Stimulated activated CD4-positive, alpha-beta T cell treated with anti-CD3 and anti-CD28 coated beads, TNF-alpha, amount 100 ng/mL, for 4 hours (primary cell): ENCODE data around the gene ARID1B.
"Not testable (repeated sequence)": the region's sequence is repeated elsewhere in the genome, so short reads cannot be mapped to it uniquely, and the experiment has no call there.

Source experiments
- DNase-seq, 3 experiments: peaks; one replicate each; pipeline ENCODE4 v3.0.0-alpha.2; 2020; ENCODE audit warnings: low read depth in 3 of 3

The ARID1B gene

DNA sequence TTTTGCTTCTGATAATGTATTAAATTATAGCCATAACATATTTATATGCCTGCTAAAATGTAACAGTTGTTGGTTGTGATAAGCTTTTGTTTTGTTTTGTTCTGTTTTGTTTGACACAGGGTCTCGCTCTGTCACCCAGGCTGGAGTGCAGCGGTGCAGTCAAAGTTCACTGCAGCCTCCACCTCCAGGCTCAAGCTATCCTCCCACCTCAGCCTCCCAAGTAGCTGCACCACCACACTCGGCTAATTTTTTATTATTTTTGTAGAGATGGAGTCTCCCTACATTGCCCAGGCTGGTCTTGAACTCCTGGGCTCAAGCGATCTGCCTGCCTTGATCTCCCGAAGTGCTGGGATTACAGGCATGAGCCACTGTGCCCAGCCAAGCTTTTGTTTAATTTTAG, 157.8 kb downstream of the ARID1B start:
- no peak for DNase-seq

GRCh38 chr6:156938143-156938542, 161.0 kb downstream of the ARID1B start:
- no peak for DNase-seq

- no peak for DNase-seq
These were observed 163.0 kb downstream of the ARID1B start for GRCh38 chr6:156940221-156940620.

- DNase-seq, result no peak
These were observed 165.1 kb downstream of the ARID1B start for GRCh38 chr6:156942266-156942665.

GRCh38 chr6:156943166-156943565, 166.0 kb downstream of the ARID1B start:
- DNase-seq, result no peak

DNA sequence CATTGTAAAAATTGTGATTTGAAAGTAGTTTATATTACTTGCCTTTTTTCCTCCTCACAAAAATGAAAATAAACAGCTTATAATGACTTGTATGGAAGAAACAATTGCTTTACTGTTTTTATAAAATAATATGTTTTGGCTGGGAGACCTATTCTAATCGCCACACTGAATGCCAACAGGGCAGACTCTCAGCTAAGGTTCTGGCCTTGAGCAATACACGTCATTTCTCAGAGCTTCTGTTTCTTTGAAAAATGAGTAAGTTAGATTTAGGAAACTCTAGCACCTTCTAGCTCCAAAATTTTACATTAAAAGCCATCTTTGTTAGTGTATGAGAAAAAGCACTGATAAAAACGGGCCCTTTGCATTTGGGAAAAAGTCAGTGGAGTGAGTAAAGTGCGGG, 166.6 kb downstream of the ARID1B start:
- DNase-seq, result no peak

GRCh38 chr6:156944412-156944811, 167.2 kb downstream of the ARID1B start:
- no peak for DNase-seq

GRCh38 chr6:156945789-156946172, 168.6 kb downstream of the ARID1B start:
- not testable (repeated sequence) for DNase-seq

GRCh38 chr6:156946370-156946936, 169.3 kb downstream of the ARID1B start:
- DNase-seq, result no peak

DNA sequence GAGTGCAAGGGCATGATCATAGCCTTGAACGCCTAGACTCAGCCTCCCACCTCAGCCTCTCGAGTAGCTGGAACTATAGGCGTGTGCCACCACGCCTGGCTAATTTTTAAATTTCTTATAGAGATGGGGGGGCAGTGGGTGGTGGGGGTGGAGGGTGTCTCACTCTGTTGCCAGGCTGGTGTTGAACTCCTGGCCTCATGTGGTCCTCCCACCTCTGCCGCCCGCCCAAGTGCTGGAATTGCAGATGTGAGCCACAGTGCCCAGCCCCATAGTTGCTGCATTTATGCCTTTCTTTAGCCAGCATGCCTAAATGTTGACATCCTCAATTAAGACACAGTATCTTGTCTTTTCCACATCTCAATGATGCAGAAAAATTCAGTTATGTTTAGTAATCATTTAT, 171.1 kb downstream of the ARID1B start:
- DNase-seq, result no peak

GRCh38 chr6:156948807-156949206, 171.6 kb downstream of the ARID1B start:
- no peak for DNase-seq

DNA sequence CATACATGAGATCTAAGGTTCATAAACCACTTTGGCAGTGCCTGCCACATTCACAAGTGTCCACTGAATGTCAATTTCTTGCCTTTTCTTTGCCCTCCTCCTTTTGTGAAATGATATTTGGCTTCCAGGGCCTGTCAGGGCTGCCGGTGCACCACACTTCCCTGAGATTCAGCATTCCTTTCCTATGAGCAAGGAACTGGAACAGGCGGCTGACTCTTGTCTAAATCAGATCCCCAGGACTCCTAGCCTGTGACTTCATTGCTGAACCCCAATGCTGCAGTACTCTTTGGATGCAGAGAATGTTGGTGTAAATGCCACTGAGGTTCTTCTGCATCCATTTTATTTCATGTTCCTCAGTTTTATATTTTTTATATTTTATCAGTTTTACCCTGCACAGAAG, 172.2 kb downstream of the ARID1B start:
- DNase-seq, result no peak

DNA sequence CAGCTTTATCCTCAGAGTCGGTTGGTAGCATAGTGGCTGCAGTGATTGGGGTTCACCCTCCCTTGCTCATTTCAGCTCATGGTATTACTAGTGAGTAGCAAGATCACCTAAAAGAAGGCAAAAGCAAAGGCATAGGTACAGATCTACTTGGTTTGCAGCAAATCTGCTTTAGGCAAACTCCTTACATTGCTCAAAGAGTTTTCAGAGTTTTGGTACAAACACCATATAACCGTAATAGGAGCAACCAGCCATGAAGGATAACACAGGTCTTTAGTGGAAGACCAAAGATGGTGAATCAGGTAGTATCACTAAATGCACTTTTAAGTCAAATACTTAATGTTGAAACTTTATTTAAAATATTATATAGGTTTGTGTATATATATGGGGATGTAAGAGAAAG, 172.9 kb downstream of the ARID1B start:
- no peak for DNase-seq

DNA sequence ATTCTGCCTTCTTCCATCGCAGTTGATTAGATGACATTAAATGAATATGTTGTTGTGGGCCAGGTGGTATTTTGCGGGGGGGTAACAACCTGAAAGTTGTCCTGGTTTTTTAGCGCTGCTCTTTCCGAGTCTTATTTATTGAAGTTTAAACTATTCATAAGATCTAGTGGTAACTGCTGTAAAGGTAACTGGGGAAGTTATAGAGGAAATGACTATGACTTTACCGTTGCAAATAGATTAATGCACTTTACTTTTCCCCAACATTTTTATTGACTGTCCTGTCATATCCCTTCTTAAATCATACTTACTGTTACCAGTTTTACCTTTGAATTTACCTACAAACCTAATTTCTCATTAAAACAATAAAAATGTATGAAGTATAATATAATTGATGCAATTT, 173.4 kb downstream of the ARID1B start:
- no peak for DNase-seq

DNA sequence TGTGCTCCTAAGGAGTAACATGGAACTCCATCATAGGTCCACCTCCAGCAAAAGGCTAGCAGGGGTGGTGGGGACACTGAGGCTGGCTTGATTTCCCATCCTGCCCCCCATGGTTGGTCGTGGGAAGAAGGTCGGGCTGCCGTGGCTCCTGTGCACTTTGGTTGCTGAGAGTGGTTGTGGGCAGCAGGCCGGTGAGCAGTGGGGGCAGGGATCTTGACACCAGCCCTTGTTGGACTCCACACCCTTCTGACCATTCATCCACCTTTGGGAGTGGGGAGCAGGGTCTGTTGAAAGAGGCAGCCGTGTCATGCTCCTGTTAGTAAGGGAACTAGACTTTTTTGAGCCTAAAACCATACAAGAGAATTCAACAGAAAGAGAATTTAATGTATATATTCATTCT, 175.2 kb downstream of the ARID1B start:
- no peak for DNase-seq

GRCh38 chr6:156953127-156953478, 175.9 kb downstream of the ARID1B start:
- DNase-seq, result no peak

- no peak for DNase-seq
These were observed 176.4 kb downstream of the ARID1B start for GRCh38 chr6:156953479-156954146.

DNA sequence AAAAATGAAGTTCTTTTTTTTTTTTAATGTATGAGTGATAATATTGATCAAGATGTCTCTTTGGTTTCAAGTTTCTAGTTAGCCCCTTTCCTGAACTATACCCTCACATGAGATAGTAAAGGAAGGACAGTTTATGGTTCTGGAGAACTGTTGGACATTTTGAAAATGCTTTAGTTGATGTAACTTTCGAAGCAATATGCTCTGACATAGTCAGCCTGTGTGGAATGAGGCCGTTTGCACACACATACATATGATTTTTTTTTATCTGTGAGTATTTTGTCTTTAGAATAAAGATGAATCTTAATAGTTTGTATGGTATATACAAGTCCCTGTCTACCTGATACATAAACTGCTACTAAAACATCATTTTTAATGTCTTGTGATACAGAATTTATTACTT, 177.0 kb downstream of the ARID1B start:
- DNase-seq, result no peak

GRCh38 chr6:156954816-156955215, 177.6 kb downstream of the ARID1B start:
- no peak for DNase-seq

DNA sequence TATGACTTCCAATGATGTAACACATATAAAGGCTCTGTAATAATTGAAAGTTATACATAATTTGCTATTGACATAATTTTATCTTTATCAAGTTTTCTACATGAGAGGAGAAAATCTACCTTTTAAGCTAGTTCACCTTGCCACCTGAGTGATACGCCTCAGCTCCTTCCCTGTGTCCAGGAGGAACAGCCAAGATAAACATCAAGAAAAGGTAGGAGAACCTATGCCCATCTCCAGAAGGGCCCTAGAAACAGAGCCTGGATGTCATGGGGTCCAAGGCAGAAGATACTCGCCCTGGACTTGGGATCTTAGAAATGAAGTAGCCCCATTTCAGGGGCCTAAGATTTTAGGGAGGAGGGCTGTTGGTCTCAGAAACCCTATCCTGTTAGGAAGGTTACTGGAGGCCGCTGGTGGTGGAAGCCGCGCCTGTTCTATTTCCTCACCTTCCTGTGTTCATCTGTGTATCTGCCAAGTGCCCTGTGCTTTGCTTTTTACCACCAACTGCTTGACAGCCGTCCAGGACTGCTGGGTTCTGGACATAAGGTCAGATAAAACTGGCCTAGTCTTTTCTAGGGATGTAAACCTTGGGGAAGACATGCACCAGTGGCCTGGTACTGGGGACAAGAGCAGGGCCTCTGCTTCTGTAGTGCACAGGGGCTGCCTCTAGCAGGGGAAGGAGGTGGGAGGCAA, 178.5 kb downstream of the ARID1B start:
- no peak for DNase-seq

DNA sequence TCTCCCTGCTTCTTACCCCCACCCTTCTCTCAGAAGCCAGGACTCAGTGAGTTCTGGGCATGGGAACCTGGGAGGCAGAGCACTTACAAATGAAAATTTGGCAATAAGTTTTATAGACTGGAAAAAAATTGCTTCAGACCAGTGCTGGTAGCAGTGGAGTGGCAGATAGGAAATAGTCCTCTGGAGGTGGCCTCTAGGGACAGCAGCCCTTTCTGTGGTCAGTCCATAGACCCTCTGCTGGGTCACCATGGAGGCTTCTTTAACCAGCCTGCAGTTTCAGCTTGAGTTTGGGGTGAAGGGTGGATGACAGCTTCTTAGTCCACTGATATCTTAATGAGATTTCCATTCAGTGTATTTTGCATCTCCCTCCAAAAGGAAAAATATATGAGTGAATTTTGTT, 179.1 kb downstream of the ARID1B start:
- DNase-seq, result no peak

- DNase-seq, result no peak
These were observed 180.9 kb downstream of the ARID1B start for GRCh38 chr6:156957931-156958547.

DNA sequence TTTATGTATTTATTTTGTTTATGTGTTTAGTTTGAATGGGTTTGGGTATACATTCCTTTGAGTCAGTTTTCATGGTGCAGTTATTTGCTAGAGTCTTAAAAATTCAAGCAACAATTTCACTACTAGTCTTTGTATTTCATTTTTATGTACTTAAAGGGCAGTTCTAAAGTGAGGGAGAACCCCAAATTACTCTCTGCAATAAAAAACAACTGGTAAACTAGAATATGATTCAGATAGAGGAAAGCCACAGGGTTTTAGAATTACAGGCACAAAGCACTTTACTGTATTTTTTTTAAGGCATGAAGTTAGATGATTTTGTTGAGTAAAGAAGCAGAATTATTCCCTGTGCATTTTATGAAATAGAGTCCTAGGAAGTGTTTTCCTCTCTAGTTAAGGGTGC, 183.3 kb downstream of the ARID1B start:
- DNase-seq, result no peak
